HG03439 (cell line): ENCODE results near the gene NAPB.
A peak's percentile ranks its signal among the peaks of the same experiment; 100 is the strongest.

Source experiments
- ATAC-seq: cut with Tn5 transposase; IDR thresholded peaks from one replicate; pipeline ENCODE4 v1.9.1; 2021; ENCODE audit warnings: mild to moderate bottlenecking, moderate library complexity; ENCODE audit not compliant: unreplicated experiment

The NAPB gene

GRCh38 chr20:23407781-23408464 is 13.4 kb downstream of the NAPB start:
- peak; percentile 83 for ATAC-seq

- ATAC-seq: no peak
Measured at GRCh38 chr20:23406880-23407279, 14.4 kb downstream of the NAPB start.

- ATAC-seq: no peak
Measured at GRCh38 chr20:23404196-23404595, 17.1 kb downstream of the NAPB start.

- no peak for ATAC-seq
Measured at GRCh38 chr20:23403751-23404150, 17.5 kb downstream of the NAPB start.

GRCh38 chr20:23401051-23401450 is 20.2 kb downstream of the NAPB start:
- no peak for ATAC-seq

GRCh38 chr20:23399568-23400241 is 21.6 kb downstream of the NAPB start:
- no peak for ATAC-seq

GRCh38 chr20:23397961-23398360 is 23.3 kb downstream of the NAPB start:
- no peak for ATAC-seq

- no peak for ATAC-seq
Measured at GRCh38 chr20:23396950-23397627, 24.2 kb downstream of the NAPB start.

- ATAC-seq: no peak
Measured at GRCh38 chr20:23393996-23394775, 27.1 kb downstream of the NAPB start.

- ATAC-seq: no peak
Measured at GRCh38 chr20:23391707-23392310, 29.5 kb downstream of the NAPB start.

- no peak for ATAC-seq
Measured at GRCh38 chr20:23390091-23390774, 31.1 kb downstream of the NAPB start.

- ATAC-seq: no peak
Measured at GRCh38 chr20:23387118-23387443, 34.2 kb downstream of the NAPB start.

GRCh38 chr20:23386304-23387117 is 34.8 kb downstream of the NAPB start:
- no peak for ATAC-seq

GRCh38 chr20:23381876-23382275 is 39.4 kb downstream of the NAPB start:
- ATAC-seq: no peak

GRCh38 chr20:23379772-23380171 is 41.5 kb downstream of the NAPB start:
- no peak for ATAC-seq

- no peak for ATAC-seq
Measured at GRCh38 chr20:23375827-23376226, 45.5 kb downstream of the NAPB start.

- no peak for ATAC-seq
Measured at GRCh38 chr20:23374441-23374840, 46.8 kb downstream of the NAPB start.

- ATAC-seq: no peak
Measured at GRCh38 chr20:23371496-23371895, 49.8 kb downstream of the NAPB start.

- ATAC-seq: no peak
Measured at GRCh38 chr20:23370873-23371272, 50.4 kb downstream of the NAPB start.

GRCh38 chr20:23370274-23370673 is 51.0 kb downstream of the NAPB start:
- ATAC-seq: no peak
